ENCODE results near the gene KCNAB2. TPM values are rescaled to one million over a fixed set of nuclear protein-coding genes. Genes with fewer than 3 reads are reported as not detected.

The KCNAB2 gene
- polyA plus RNA-seq, 1 of the 3 experiments (the other 2 are of a cell fraction), result 7.6 TPM

DNA sequence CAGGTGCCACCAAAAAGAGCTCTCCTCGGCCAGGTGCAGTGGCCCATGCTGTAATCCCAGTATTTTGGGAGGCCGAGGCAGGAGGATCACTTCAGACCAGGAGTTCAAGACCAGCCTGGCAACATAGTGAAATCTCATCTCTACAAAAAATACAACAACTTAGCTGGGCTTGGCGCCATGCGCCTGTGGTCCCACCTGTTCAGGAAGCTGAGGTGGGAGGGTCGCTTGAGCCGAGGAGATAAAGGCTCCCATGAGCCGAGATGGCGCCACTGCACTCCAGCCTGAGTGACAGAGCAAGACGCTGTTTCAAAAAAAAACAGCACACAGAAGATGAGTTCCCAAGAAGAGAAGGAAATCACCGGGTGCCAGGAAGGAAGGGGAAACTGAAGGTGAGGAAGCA, 67.4 kb downstream of the KCNAB2 start:
- TF ChIP-seq GATA2 (CRISPR knock-in tag; IDR thresholded peaks at IDR 0.05) (no peak), EZH2phosphoT487 (IDR thresholded peaks at IDR 0.05; ENCODE audit: borderline replicate concordance, low read depth) (no peak), TAF1 (IDR thresholded peaks at IDR 0.05; ENCODE audit: borderline replicate concordance, low read depth, low read length) (no peak), MEF2A (IDR thresholded peaks at IDR 0.05; ENCODE audit: borderline replicate concordance, low read depth) (no peak), YY1 (IDR thresholded peaks at IDR 0.05; ENCODE audit: low read depth) (no peak), RAD21 (IDR thresholded peaks at IDR 0.05; ENCODE audit: low read length) (no peak)
- TF ChIP-seq, protein P1, sequence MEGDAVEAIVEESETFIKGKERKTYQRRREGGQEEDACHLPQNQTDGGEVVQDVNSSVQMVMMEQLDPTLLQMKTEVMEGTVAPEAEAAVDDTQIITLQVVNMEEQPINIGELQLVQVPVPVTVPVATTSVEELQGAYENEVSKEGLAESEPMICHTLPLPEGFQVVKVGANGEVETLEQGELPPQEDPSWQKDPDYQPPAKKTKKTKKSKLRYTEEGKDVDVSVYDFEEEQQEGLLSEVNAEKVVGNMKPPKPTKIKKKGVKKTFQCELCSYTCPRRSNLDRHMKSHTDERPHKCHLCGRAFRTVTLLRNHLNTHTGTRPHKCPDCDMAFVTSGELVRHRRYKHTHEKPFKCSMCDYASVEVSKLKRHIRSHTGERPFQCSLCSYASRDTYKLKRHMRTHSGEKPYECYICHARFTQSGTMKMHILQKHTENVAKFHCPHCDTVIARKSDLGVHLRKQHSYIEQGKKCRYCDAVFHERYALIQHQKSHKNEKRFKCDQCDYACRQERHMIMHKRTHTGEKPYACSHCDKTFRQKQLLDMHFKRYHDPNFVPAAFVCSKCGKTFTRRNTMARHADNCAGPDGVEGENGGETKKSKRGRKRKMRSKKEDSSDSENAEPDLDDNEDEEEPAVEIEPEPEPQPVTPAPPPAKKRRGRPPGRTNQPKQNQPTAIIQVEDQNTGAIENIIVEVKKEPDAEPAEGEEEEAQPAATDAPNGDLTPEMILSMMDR (IDR thresholded peaks at IDR 0.05), result no peak
- TF ChIP-seq, protein P2, sequence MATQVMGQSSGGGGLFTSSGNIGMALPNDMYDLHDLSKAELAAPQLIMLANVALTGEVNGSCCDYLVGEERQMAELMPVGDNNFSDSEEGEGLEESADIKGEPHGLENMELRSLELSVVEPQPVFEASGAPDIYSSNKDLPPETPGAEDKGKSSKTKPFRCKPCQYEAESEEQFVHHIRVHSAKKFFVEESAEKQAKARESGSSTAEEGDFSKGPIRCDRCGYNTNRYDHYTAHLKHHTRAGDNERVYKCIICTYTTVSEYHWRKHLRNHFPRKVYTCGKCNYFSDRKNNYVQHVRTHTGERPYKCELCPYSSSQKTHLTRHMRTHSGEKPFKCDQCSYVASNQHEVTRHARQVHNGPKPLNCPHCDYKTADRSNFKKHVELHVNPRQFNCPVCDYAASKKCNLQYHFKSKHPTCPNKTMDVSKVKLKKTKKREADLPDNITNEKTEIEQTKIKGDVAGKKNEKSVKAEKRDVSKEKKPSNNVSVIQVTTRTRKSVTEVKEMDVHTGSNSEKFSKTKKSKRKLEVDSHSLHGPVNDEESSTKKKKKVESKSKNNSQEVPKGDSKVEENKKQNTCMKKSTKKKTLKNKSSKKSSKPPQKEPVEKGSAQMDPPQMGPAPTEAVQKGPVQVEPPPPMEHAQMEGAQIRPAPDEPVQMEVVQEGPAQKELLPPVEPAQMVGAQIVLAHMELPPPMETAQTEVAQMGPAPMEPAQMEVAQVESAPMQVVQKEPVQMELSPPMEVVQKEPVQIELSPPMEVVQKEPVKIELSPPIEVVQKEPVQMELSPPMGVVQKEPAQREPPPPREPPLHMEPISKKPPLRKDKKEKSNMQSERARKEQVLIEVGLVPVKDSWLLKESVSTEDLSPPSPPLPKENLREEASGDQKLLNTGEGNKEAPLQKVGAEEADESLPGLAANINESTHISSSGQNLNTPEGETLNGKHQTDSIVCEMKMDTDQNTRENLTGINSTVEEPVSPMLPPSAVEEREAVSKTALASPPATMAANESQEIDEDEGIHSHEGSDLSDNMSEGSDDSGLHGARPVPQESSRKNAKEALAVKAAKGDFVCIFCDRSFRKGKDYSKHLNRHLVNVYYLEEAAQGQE (IDR thresholded peaks at IDR 0.05; ENCODE audit: low read depth, low read length), result no peak

DNA sequence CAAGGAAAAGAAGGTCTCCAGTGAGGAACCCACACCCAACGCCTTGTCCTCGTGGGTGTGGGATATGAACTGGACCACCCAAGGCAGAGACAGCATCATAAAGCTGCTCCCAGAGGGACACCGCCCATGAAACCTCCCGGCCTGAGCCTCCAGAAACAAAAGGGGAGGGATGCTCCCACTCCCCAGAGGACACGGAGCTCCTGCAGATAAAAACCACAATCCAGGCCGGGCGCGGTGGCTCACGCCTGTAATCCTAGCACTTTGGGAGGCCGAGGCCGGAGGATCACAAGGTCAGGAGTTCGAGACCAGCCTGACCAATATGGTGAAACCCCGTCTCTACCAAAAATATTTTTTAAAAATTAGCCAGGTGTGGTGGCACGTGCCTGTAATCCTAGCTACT, 68.1 kb downstream of the KCNAB2 start:
- DNase-seq, result no peak
- Histone ChIP-seq H2AFZ (ENCODE audit: low read depth) (no peak overlapping the region), H3K27me3 (ENCODE audit: insufficient read depth) (no peaks in the 10 kb centered on the region), H4K20me1 (ENCODE audit: insufficient read depth) (no peaks in the 10 kb centered on the region), H3K79me2 (ENCODE audit: insufficient read depth) (no peaks in the 10 kb centered on the region), H3K4me1 (ENCODE audit: control insufficient read depth in 1 of 2, insufficient read depth in 2 of 2, low read depth in 1 of 2, low read length in 1 of 2) (peaks cover 0 to 11% of the 10 kb centered on the region in 2 experiments; a peak in 1 of 4 replicates), H3K36me3 (replicated peaks in 1 of 2; ENCODE audit: control insufficient read depth in 1 of 2, insufficient read depth in 2 of 2, low read length in 1 of 2) (no peaks in the 10 kb centered on the region), H3K27ac (ENCODE audit: low read depth in 2 of 2, low read length in 1 of 2) (no peak overlapping the region), H3K9me3 (no peaks in the 10 kb centered on the region), H3K9ac (no peak overlapping the region), H3F3A (replicated peaks; ENCODE audit: insufficient read depth) (no peaks in the 10 kb centered on the region), H3K4me2 (no peak overlapping the region), H3K4me3 (ENCODE audit: low read depth in 2 of 2, low read length in 1 of 2) (no peak overlapping the region), H3K9me2 (no peaks in the 10 kb centered on the region)
- WGBS (ENCODE audit: low lambda C conversion rate), result 74% methylated on average over 7 of the region's 14 CpGs
- CTCF ChIA-PET, result interaction anchor here (0.8 to 5.6 kb wide), 8 partner anchors 13 to 131 kb away, joined by 3 to 57 read pairs (median 4); partner anchors contain the start of gene CHD5
- POLR2A ChIA-PET, result interaction anchor here (1.0 kb wide), 1 partner anchor 60 kb away, joined by 3 read pairs; no protein-coding TSS in a partner anchor
- TF ChIP-seq CHD2 (IDR thresholded peaks at IDR 0.05; ENCODE audit: low read length, partially characterized antibody) (no peak), NRF1 (IDR thresholded peaks at IDR 0.05; ENCODE audit: low read depth, low read length) (no peak), GABPA (IDR thresholded peaks at IDR 0.05; ENCODE audit: low read depth) (no peak)
- TF ChIP-seq, protein P2 (IDR thresholded peaks at IDR 0.05; ENCODE audit: low read depth, low read length), result no peak

More for the DNA sequence above, 67.4 kb downstream of the KCNAB2 start:
- DNase-seq, result no peak
- Histone ChIP-seq H3K36me3 (replicated peaks in 1 of 2; ENCODE audit: control insufficient read depth in 1 of 2, insufficient read depth in 2 of 2, low read length in 1 of 2) (no peaks in the 10 kb centered on the region), H4K20me1 (ENCODE audit: insufficient read depth) (no peaks in the 10 kb centered on the region), H3K27ac (ENCODE audit: low read depth in 2 of 2, low read length in 1 of 2) (no peak overlapping the region), H3K4me3 (ENCODE audit: low read depth in 2 of 2, low read length in 1 of 2) (no peak overlapping the region), H3K9me3 (no peaks in the 10 kb centered on the region), H2AFZ (ENCODE audit: low read depth) (no peak overlapping the region), H3F3A (replicated peaks; ENCODE audit: insufficient read depth) (no peaks in the 10 kb centered on the region), H3K9me2 (no peaks in the 10 kb centered on the region), H3K4me1 (ENCODE audit: control insufficient read depth in 1 of 2, insufficient read depth in 2 of 2, low read depth in 1 of 2, low read length in 1 of 2) (peaks cover 0 to 11% of the 10 kb centered on the region in 2 experiments; a peak in 1 of 4 replicates), H3K27me3 (ENCODE audit: insufficient read depth) (no peaks in the 10 kb centered on the region), H3K79me2 (ENCODE audit: insufficient read depth) (no peaks in the 10 kb centered on the region), H3K9ac (no peak overlapping the region), H3K4me2 (no peak overlapping the region)
- WGBS (ENCODE audit: low lambda C conversion rate), result 85% methylated on average over 10 of the region's 10 CpGs
- CTCF ChIA-PET, result interaction anchor here (0.8 to 5.6 kb wide), 7 partner anchors 12 to 132 kb away, joined by 3 to 57 read pairs (median 4); partner anchors contain the start of gene CHD5
- POLR2A ChIA-PET, result interaction anchor here (1.0 kb wide), 1 partner anchor 60 kb away, joined by 3 read pairs; no protein-coding TSS in a partner anchor
